Gastrocnemius medialis (tissue), 4 donors: ENCODE data around the gene COA1.

Experiments used
- CTCF ChIP-seq, 5 experiments: fragments of 450-650 bp in 3 of 5; fragments of 200-600 bp in 2 of 5; sonication (generic) in 2 of 5; IDR thresholded peaks in 4 of 5; conservative IDR thresholded peaks in 1 of 5; 1 replicate in 4 of 5; 2 replicates in 1 of 5; pipeline ENCODE4 v1.5.1; 2016 to 2019; ENCODE audit warnings: antibody characterized with exemption in 5 of 5, mild to moderate bottlenecking in 3 of 5, moderate library complexity in 3 of 5
- POLR2A ChIP-seq, 2 donors: fragments of 450-650 bp; IDR thresholded peaks; one replicate each; pipeline ENCODE4 v1.6.1; 2017; ENCODE audit warnings: antibody characterized with exemption in 2 of 2, mild to moderate bottlenecking in 2 of 2, moderate library complexity in 2 of 2

GRCh38 chr7:43753843-43754242 is 24.5 kb upstream of the COA1 start:
- TF ChIP-seq CTCF (IDR thresholded peaks at IDR 0.05 in 4 of 5, conservative IDR thresholded peaks at IDR 0.05 in 1 of 5) (no peak), POLR2A (IDR thresholded peaks at IDR 0.05) (no peak)
